Heart left ventricle (tissue), 16 donors: Measurements from ENCODE around the gene PPP1R9B. TPM values are rescaled to one million over a fixed set of nuclear protein-coding genes. Genes with fewer than 3 reads are reported as not detected.
A peak's percentile ranks its signal among the peaks of the same experiment; 100 is the strongest.

Experiments used
- ATAC-seq, 4 donors: fragments of 200-7000 bp; cut with Tn5 transposase; one replicate each; pipeline ENCODE4 v1.9.1; 2020 to 2022; ENCODE audit warnings: moderate library complexity in 4 of 4, mild to moderate bottlenecking in 3 of 4, moderate number of reproducible peaks in 1 of 4
- DNase-seq, 5 donors: peaks; one replicate each; pipeline ENCODE4 v3.0.0-alpha.2; 2020
- H3K27ac ChIP-seq, 12 donors: fragments of 200-600 bp; sonication (generic) in 4 of 12; one replicate each; pipeline versions ENCODE4 v1.5.0 to v1.8.0; 2016 to 2022; ENCODE audit warnings: mild to moderate bottlenecking in 2 of 12
- H3K27me3 ChIP-seq, 9 donors: fragments of 200-600 bp; sonication (generic) in 2 of 9; one replicate each; pipeline versions ENCODE4 v1.5.1 to v1.8.0; 2016 to 2022; ENCODE audit warnings: mild to moderate bottlenecking in 3 of 9
- H3K36me3 ChIP-seq, 9 donors: fragments of 200-600 bp; sonication (generic) in 2 of 9; one replicate each; pipeline versions ENCODE4 v1.5.0 to v1.8.0; 2018 to 2022; ENCODE audit warnings: mild to moderate bottlenecking in 2 of 9
- H3K4me1 ChIP-seq, 12 donors: fragments of 200-600 bp; sonication (generic) in 4 of 12; one replicate each; pipeline versions ENCODE4 v1.5.0 to v1.8.0; 2016 to 2022; ENCODE audit warnings: mild to moderate bottlenecking in 3 of 12
- H3K4me3 ChIP-seq, 12 donors: fragments of 200-600 bp; sonication (generic) in 4 of 12; one replicate each; pipeline versions ENCODE4 v1.5.0 to v1.8.0; 2017 to 2022; ENCODE audit warnings: mild to moderate bottlenecking in 9 of 12, moderate library complexity in 4 of 12
- H3K9me3 ChIP-seq, 12 donors: fragments of 200-600 bp; sonication (generic) in 4 of 12; one replicate each; pipeline versions ENCODE4 v1.5.0 to v1.8.0; 2016 to 2022; ENCODE audit warnings: mild to moderate bottlenecking in 1 of 12
- POLR2A ChIP-seq, 2 donors: fragments of 450-650 bp; IDR thresholded peaks; one replicate each; pipeline ENCODE4 v1.6.1; 2017; ENCODE audit warnings: antibody characterized with exemption in 2 of 2, mild to moderate bottlenecking in 2 of 2, moderate library complexity in 2 of 2
- WGBS, 4 donors: extraction: QIAGEN DNeasy Blood & Tissue Kit in 2 of 4; methylation state at CpG; one replicate each; pipeline versions ENCODE4 v1.1.5 to v1.1.7; 2013 to 2018; 5-methylcytosine and 5-hydroxymethylcytosine counted together
- intact Hi-C, 10 donors: fragments of 100-400 bp; cut with DNase I; formaldehyde crosslinking; loops; one replicate each; pipeline versions ENCODE4 v1.11.1 to v1.14.2; 2022
- polyA plus RNA-seq, 2 donors: library from polyadenylated mRNA; stranded (reverse); fragments of 200-250 nt; gene quantifications; one replicate each; pipeline ENCODE4 v1.2.3, GENCODE V29; 2013
- total RNA-seq, 9 donors: library from RNA; depleted of rRNA in 2 of 9; stranded (reverse); fragments of >200 nt in 2 of 9; fragmentation: NEBNext Ultra II Directional in 3 of 9; extraction: Animal tissue kit (Norgen Biotek cat#: 25700) in 3 of 9; gene quantifications; one replicate each; pipeline versions ENCODE4 v1.1.0 to v1.2.4, GENCODE V29; 2016 to 2023
- TF ChIP-seq, protein P1 (sequence below), 12 donors: fragments of 200-600 bp; sonication (generic) in 4 of 12; IDR thresholded peaks; one replicate each; pipeline versions ENCODE4 v1.5.0 to v1.8.0; 2018 to 2022; ENCODE audit warnings: antibody characterized with exemption in 12 of 12, mild to moderate bottlenecking in 5 of 12
- donor health status: ischemic (EF 13 %, LVEDD 7.1; RV severe dilation, severe dysfunction).
- donor health status: healthy with polysubstance abuse.
- donor health status: DM: no; HTN: yes; CAD: no.
- donor health status: DM: no; HTN: no; CAD: no.
- donor health status: ischemic (EF 25% LVEDD 6.9; RV normal size, moderate dysfunction).
- donor health status: ischemic (EF 25% LVEDD 5.7; RV mildly dilated, moderate dysfunction).
- donor health status: healthy.
- donor health status: DM: yes; HTN: yes; CAD: no.
- donor health status: ischemic (EF 35%, LVEDD 5.7; RV mildly dilated, moderate dysfunction).
- donor health status: nonischemic (EF 11% LVEDD 7.7; RV severe dilation, severe dysfunction).
- donor health status: DM: yes; HTN: yes; CAD: no.
- donor health status: PGD.
- donor health status: ischemic (EF 29% LVEDD 5.4; RV normal size, mild dysfunction).
- donor health status: nonischemic (EF 23%, LVEDD 6.1; RV moderate dilation, normal function).

PPP1R9B gene
- total and polyA plus RNA-seq, 11 donors: 17.0 to 55.9 (median 31.3) TPM

GRCh38 chr17:50171371-50172071 is 21.0 kb upstream of the PPP1R9B start:
- H3K27ac ChIP-seq: peak overlapping the region in 11 of 12 donors; percentile 39 to 94 (median 58)
- DNase-seq: peak in 3 of 5 donors; percentile 28 to 52 (median 35)
- intact Hi-C loops: loop anchor here in 1 of 10 donors (2.0 kb wide), 1 partner anchor 125 kb away; no protein-coding TSS in a partner anchor
- H3K9me3 ChIP-seq: no peaks in the 10 kb centered on the region
- peaks cover 0 to 83% (median 26%) of the 10 kb centered on the region in 12 donors for H3K4me1 ChIP-seq
- peaks cover 0 to 9% (median 3%) of the 10 kb centered on the region in 9 donors for H3K36me3 ChIP-seq
- no peaks in the 10 kb centered on the region for H3K27me3 ChIP-seq
- H3K4me3 ChIP-seq: no peak overlapping the region
- no peak for ATAC-seq
- TF ChIP-seq POLR2A (IDR thresholded peaks at IDR 0.05): no peak
- TF ChIP-seq, protein P1, sequence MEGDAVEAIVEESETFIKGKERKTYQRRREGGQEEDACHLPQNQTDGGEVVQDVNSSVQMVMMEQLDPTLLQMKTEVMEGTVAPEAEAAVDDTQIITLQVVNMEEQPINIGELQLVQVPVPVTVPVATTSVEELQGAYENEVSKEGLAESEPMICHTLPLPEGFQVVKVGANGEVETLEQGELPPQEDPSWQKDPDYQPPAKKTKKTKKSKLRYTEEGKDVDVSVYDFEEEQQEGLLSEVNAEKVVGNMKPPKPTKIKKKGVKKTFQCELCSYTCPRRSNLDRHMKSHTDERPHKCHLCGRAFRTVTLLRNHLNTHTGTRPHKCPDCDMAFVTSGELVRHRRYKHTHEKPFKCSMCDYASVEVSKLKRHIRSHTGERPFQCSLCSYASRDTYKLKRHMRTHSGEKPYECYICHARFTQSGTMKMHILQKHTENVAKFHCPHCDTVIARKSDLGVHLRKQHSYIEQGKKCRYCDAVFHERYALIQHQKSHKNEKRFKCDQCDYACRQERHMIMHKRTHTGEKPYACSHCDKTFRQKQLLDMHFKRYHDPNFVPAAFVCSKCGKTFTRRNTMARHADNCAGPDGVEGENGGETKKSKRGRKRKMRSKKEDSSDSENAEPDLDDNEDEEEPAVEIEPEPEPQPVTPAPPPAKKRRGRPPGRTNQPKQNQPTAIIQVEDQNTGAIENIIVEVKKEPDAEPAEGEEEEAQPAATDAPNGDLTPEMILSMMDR (IDR thresholded peaks at IDR 0.05): no peak
- 61 to 85% (median 67%) methylated on average over 14 to 17 of the region's 17 CpGs for WGBS, 4 donors

DNA sequence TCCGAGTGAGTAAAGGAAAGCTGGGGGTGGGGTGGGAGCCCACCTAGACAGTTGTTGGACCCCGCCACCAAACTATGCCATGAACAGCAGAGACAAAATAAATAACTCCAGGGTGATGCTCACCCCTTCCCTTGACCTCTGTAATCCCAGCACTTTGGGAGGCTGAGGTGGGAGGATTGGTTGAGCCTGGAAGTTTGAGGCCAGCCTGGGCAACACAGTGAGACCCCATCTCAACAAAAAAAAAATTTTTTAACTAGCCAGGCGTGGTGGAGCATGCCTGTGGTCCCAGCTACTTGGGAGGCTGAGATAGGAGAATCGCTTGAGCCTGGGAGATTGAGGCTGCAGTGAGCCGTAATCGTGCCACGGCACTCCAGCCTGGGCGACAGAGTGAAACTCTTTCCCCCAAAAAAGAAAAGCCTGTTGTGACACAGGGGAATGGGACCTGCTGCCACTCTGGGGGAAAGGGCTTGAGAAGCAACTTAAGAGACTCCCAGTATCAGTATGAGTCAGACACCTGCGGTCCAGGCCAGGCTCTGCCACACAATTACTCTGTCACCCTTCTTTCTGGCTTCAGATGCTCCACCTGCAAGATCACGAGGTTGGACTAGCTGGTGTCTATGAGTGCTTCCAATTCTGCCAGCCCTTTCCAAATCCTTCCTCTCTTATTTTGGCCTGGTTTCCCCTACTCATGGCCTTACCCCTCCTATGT is 20.3 kb upstream of the PPP1R9B start:
- H3K27me3 ChIP-seq: no peaks in the 10 kb centered on the region
- no peak overlapping the region for H3K4me3 ChIP-seq
- no peaks in the 10 kb centered on the region for H3K9me3 ChIP-seq
- DNase-seq (peak in 2 of 5 donors; percentile 24 to 29), ATAC-seq (peak in 1 of 4 donors; percentile 9)
- peak overlapping the region in 11 of 12 donors; percentile 39 to 94 (median 58) for H3K27ac ChIP-seq
- intact Hi-C loops: no loop called here
- TF ChIP-seq, protein P1 (IDR thresholded peaks at IDR 0.05): no peak
- TF ChIP-seq POLR2A (IDR thresholded peaks at IDR 0.05): no peak
- 72 to 85% (median 83%) methylated on average over 10 of the region's 10 CpGs for WGBS, 4 donors
- peaks cover 0 to 76% (median 22%) of the 10 kb centered on the region in 12 donors for H3K4me1 ChIP-seq
- peaks cover 0 to 9% (median 3%) of the 10 kb centered on the region in 9 donors for H3K36me3 ChIP-seq

GRCh38 chr17:50169881-50170459 is 19.5 kb upstream of the PPP1R9B start:
- Histone ChIP-seq H3K9me3 (no peaks in the 10 kb centered on the region), H3K36me3 (peaks cover 0 to 9% (median 3%) of the 10 kb centered on the region in 9 donors), H3K4me1 (peaks cover 0 to 77% (median 22%) of the 10 kb centered on the region in 12 donors), H3K27ac (peak overlapping the region in 5 of 12 donors; percentile 51 to 94 (median 58)), H3K4me3 (no peak overlapping the region), H3K27me3 (no peaks in the 10 kb centered on the region)
- no peak for ATAC-seq
- 82 to 88% (median 85%) methylated on average over 9 of the region's 9 CpGs for WGBS, 4 donors
- DNase-seq: peak in 3 of 5 donors; percentile 21 to 56 (median 27)
- intact Hi-C loops: loop anchor here in 6 of 10 donors (2.0 to 10.0 kb wide), 3 partner anchors 29 to 55 kb away; partner anchors contain the start of gene SAMD14 (in 3 of the 6)
- TF ChIP-seq POLR2A (IDR thresholded peaks at IDR 0.05): no peak
- TF ChIP-seq, protein P1 (IDR thresholded peaks at IDR 0.05): no peak
